Type B pancreatic cell (in vitro differentiated cells): ENCODE measurements around the gene ITGA1. TPM values are rescaled to one million over a fixed set of nuclear protein-coding genes. Genes with fewer than 3 reads are reported as not detected.

Source experiments
- DNase-seq: peaks from one replicate; pipeline ENCODE4 v3.0.0; 2021; ENCODE audit warnings: mixed read lengths; ENCODE audit not compliant: unreplicated experiment; ENCODE audit errors: extremely low spot score
- H3K27ac Mint-ChIP-seq: 2 replicates; pipeline ENCODE4 v1.8.0; 2021; ENCODE audit warnings: mild to moderate bottlenecking, mixed read lengths
- H3K27me3 Mint-ChIP-seq: 2 replicates; pipeline ENCODE4 v1.8.0; 2021; ENCODE audit warnings: mixed read lengths
- H3K36me3 Mint-ChIP-seq: 2 replicates; pipeline ENCODE4 v1.8.0; 2021; ENCODE audit warnings: mixed read lengths
- H3K4me1 Mint-ChIP-seq: one replicate; pipeline ENCODE4 v1.8.0; 2021; ENCODE audit warnings: mixed read lengths; ENCODE audit not compliant: unreplicated experiment
- H3K4me3 Mint-ChIP-seq: 2 replicates; pipeline ENCODE4 v1.8.0; 2021; ENCODE audit warnings: mild to moderate bottlenecking, mixed read lengths
- H3K9me3 Mint-ChIP-seq: 2 replicates; pipeline ENCODE4 v1.8.0; 2021; ENCODE audit warnings: mixed read lengths
- CTCF ChIP-seq: fragments of 200-600 bp; sonication (generic); conservative IDR thresholded peaks from 2 replicates; pipeline ENCODE4 v1.5.0; 2021; ENCODE audit warnings: antibody characterized with exemption, mild to moderate bottlenecking
- total RNA-seq: library from RNA; stranded (reverse); gene quantifications from 2 replicates; pipeline ENCODE4 v1.2.1, GENCODE V29; 2021; ENCODE audit warnings: low replicate concordance

Gene ITGA1
- total RNA-seq, 1 donor from 2014 or later, result 17.0 TPM

- Mint-ChIP-seq H3K4me1 (peaks cover 7% of the 10 kb centered on the region), H3K36me3 (no peaks in the 10 kb centered on the region), H3K4me3 (no peak overlapping the region), H3K9me3 (no peaks in the 10 kb centered on the region), H3K27ac (no peak overlapping the region), H3K27me3 (peaks cover 8% of the 10 kb centered on the region)
- DNase-seq, result no peak
- no peak for TF ChIP-seq CTCF
Observed at GRCh38 chr5:52773342-52773741, 14.4 kb upstream of the ITGA1 start.

GRCh38 chr5:52774005-52774410 is 13.7 kb upstream of the ITGA1 start:
- TF ChIP-seq CTCF, result no peak
- Mint-ChIP-seq H3K36me3 (no peaks in the 10 kb centered on the region), H3K9me3 (no peaks in the 10 kb centered on the region), H3K4me1 (peaks cover 7% of the 10 kb centered on the region), H3K27ac (no peak overlapping the region), H3K4me3 (no peak overlapping the region), H3K27me3 (peaks cover 8% of the 10 kb centered on the region)
- DNase-seq, result no peak

- Mint-ChIP-seq H3K36me3 (no peaks in the 10 kb centered on the region), H3K4me1 (peaks cover 7% of the 10 kb centered on the region), H3K4me3 (no peak overlapping the region), H3K9me3 (no peaks in the 10 kb centered on the region), H3K27me3 (peaks cover 8% of the 10 kb centered on the region), H3K27ac (no peak overlapping the region)
- no peak for DNase-seq
- TF ChIP-seq CTCF, result no peak
Observed at GRCh38 chr5:52776116-52776515, 11.6 kb upstream of the ITGA1 start.

GRCh38 chr5:52777186-52777585 is 10.5 kb upstream of the ITGA1 start:
- no peak for TF ChIP-seq CTCF
- Mint-ChIP-seq H3K36me3 (no peaks in the 10 kb centered on the region), H3K27me3 (peaks cover 8% of the 10 kb centered on the region), H3K27ac (no peak overlapping the region), H3K4me1 (peaks cover 7% of the 10 kb centered on the region), H3K9me3 (no peaks in the 10 kb centered on the region), H3K4me3 (no peak overlapping the region)
- no peak for DNase-seq

- no peak overlapping the region for H3K27ac Mint-ChIP-seq
- no peak for TF ChIP-seq CTCF
- H3K4me1 Mint-ChIP-seq, result peaks cover 7% of the 10 kb centered on the region
Observed at GRCh38 chr5:52778781-52779180, 8.9 kb upstream of the ITGA1 start.

GRCh38 chr5:52779213-52779612 is 8.5 kb upstream of the ITGA1 start:
- Mint-ChIP-seq H3K9me3 (no peaks in the 10 kb centered on the region), H3K27ac (no peak overlapping the region), H3K4me1 (peaks cover 2% of the 10 kb centered on the region), H3K4me3 (no peak overlapping the region), H3K27me3 (peaks cover 4% of the 10 kb centered on the region), H3K36me3 (no peaks in the 10 kb centered on the region)
- TF ChIP-seq CTCF, result no peak
- DNase-seq, result no peak

More at GRCh38 chr5:52778781-52779180, 8.9 kb upstream of the ITGA1 start:
- Mint-ChIP-seq H3K4me3 (no peak overlapping the region), H3K9me3 (no peaks in the 10 kb centered on the region), H3K36me3 (no peaks in the 10 kb centered on the region), H3K27me3 (peaks cover 8% of the 10 kb centered on the region)
- DNase-seq, result no peak
